HUES6 (cell line): Measurements from ENCODE around the gene DGKI.

ENCODE experiments used
- H3K27ac ChIP-seq: 2 replicates; pipeline ENCODE4 v1.7.0; 2013; ENCODE audit warnings: low read depth, mild to moderate bottlenecking, low read length, inconsistent platforms
- H3K27me3 ChIP-seq: 2 replicates; pipeline ENCODE4 v1.6.1; 2013; ENCODE audit warnings: low read length; ENCODE audit not compliant: control insufficient read depth, insufficient read depth
- H3K36me3 ChIP-seq: 2 replicates; pipeline ENCODE4 v1.6.1; 2013; ENCODE audit warnings: low read length; ENCODE audit not compliant: control insufficient read depth, insufficient read depth
- H3K4me1 ChIP-seq: 2 replicates; pipeline ENCODE4 v1.6.1; 2013; ENCODE audit warnings: low read length; ENCODE audit not compliant: control insufficient read depth, insufficient read depth
- H3K4me3 ChIP-seq: 2 replicates; pipeline ENCODE4 v1.5.1; 2013; ENCODE audit warnings: low read depth, low read length
- H3K9ac ChIP-seq: one replicate; pipeline ENCODE4 v1.6.1; 2013; ENCODE audit warnings: mild to moderate bottlenecking, low read length
- H3K9me3 ChIP-seq: 2 replicates; pipeline ENCODE4 v1.6.1; 2013; ENCODE audit warnings: low read depth, low read length; ENCODE audit not compliant: control insufficient read depth, insufficient read depth

The DGKI gene

GRCh38 chr7:137685433-137686164, 161.2 kb downstream of the DGKI start:
- Histone ChIP-seq H3K4me1 (peaks cover 5% of the 10 kb centered on the region; the same call in 1 of the 2 replicates), H3K4me3 (no peak overlapping the region), H3K27ac (no peak overlapping the region), H3K9me3 (no peaks in the 10 kb centered on the region), H3K27me3 (no peaks in the 10 kb centered on the region), H3K9ac (no peak overlapping the region), H3K36me3 (no peaks in the 10 kb centered on the region)

- peaks cover 5% of the 10 kb centered on the region; the same call in 1 of the 2 replicates for H3K4me1 ChIP-seq
- no peaks in the 10 kb centered on the region for H3K36me3 ChIP-seq
- no peaks in the 10 kb centered on the region for H3K9me3 ChIP-seq
- H3K9ac ChIP-seq = no peak overlapping the region
- no peak overlapping the region for H3K27ac ChIP-seq
- no peak overlapping the region for H3K4me3 ChIP-seq
- no peaks in the 10 kb centered on the region for H3K27me3 ChIP-seq
These were observed 162.0 kb downstream of the DGKI start for GRCh38 chr7:137684776-137685175.

- Histone ChIP-seq H3K4me1 (peaks cover 5% of the 10 kb centered on the region; the same call in 1 of the 2 replicates), H3K9me3 (no peaks in the 10 kb centered on the region), H3K27ac (no peak overlapping the region), H3K36me3 (no peaks in the 10 kb centered on the region), H3K9ac (no peak overlapping the region), H3K4me3 (no peak overlapping the region), H3K27me3 (no peaks in the 10 kb centered on the region)
These were observed 162.5 kb downstream of the DGKI start for GRCh38 chr7:137684316-137684715.

- Histone ChIP-seq H3K9me3 (no peaks in the 10 kb centered on the region), H3K4me3 (no peak overlapping the region), H3K9ac (no peak overlapping the region), H3K27me3 (no peaks in the 10 kb centered on the region), H3K27ac (no peak overlapping the region), H3K36me3 (no peaks in the 10 kb centered on the region), H3K4me1 (peaks cover 5% of the 10 kb centered on the region; the same call in 1 of the 2 replicates)
These were observed 164.2 kb downstream of the DGKI start for GRCh38 chr7:137682596-137682995.

- H3K9ac ChIP-seq = no peak overlapping the region
- no peaks in the 10 kb centered on the region for H3K27me3 ChIP-seq
- H3K36me3 ChIP-seq = no peaks in the 10 kb centered on the region
- peaks cover 5% of the 10 kb centered on the region; the same call in 1 of the 2 replicates for H3K4me1 ChIP-seq
- no peak overlapping the region for H3K27ac ChIP-seq
- H3K4me3 ChIP-seq = no peak overlapping the region
- no peaks in the 10 kb centered on the region for H3K9me3 ChIP-seq
These were observed 164.9 kb downstream of the DGKI start for GRCh38 chr7:137681657-137682562.

GRCh38 chr7:137674551-137675409, 172.0 kb downstream of the DGKI start:
- H3K9me3 ChIP-seq = no peaks in the 10 kb centered on the region
- H3K9ac ChIP-seq = no peak overlapping the region
- no peak overlapping the region for H3K4me3 ChIP-seq
- H3K36me3 ChIP-seq = no peaks in the 10 kb centered on the region
- peaks cover 26% of the 10 kb centered on the region for H3K4me1 ChIP-seq
- no peaks in the 10 kb centered on the region for H3K27me3 ChIP-seq
- H3K27ac ChIP-seq = no peak overlapping the region

- Histone ChIP-seq H3K36me3 (no peaks in the 10 kb centered on the region), H3K9ac (no peak overlapping the region), H3K9me3 (no peaks in the 10 kb centered on the region), H3K4me1 (peaks cover 26% of the 10 kb centered on the region), H3K4me3 (no peak overlapping the region), H3K27ac (no peak overlapping the region), H3K27me3 (no peaks in the 10 kb centered on the region)
These were observed 172.7 kb downstream of the DGKI start for GRCh38 chr7:137674048-137674447.

- no peaks in the 10 kb centered on the region for H3K9me3 ChIP-seq
- H3K4me1 ChIP-seq = peaks cover 26% of the 10 kb centered on the region
- no peaks in the 10 kb centered on the region for H3K27me3 ChIP-seq
- no peak overlapping the region for H3K9ac ChIP-seq
- H3K27ac ChIP-seq = no peak overlapping the region
- no peaks in the 10 kb centered on the region for H3K36me3 ChIP-seq
- no peak overlapping the region for H3K4me3 ChIP-seq
These were observed 174.9 kb downstream of the DGKI start for GRCh38 chr7:137671920-137672319.

- Histone ChIP-seq H3K4me1 (peaks cover 22% of the 10 kb centered on the region), H3K9me3 (no peaks in the 10 kb centered on the region), H3K4me3 (no peak overlapping the region), H3K27me3 (no peaks in the 10 kb centered on the region), H3K9ac (no peak overlapping the region), H3K36me3 (no peaks in the 10 kb centered on the region), H3K27ac (no peak overlapping the region)
These were observed 176.3 kb downstream of the DGKI start for GRCh38 chr7:137670222-137671064.

GRCh38 chr7:137669706-137670105, 177.1 kb downstream of the DGKI start:
- Histone ChIP-seq H3K4me3 (no peak overlapping the region), H3K9me3 (no peaks in the 10 kb centered on the region), H3K27ac (no peak overlapping the region), H3K27me3 (no peaks in the 10 kb centered on the region), H3K4me1 (peaks cover 24% of the 10 kb centered on the region), H3K36me3 (no peaks in the 10 kb centered on the region), H3K9ac (no peak overlapping the region)
